B cell (primary cell): ENCODE data around the gene SMCO1. TPM values are rescaled to one million over a fixed set of nuclear protein-coding genes. Genes with fewer than 3 reads are reported as not detected.

Experiments
- ATAC-seq: fragments of 200-7000 bp; cut with Tn5 transposase; one replicate; pipeline ENCODE4 v1.10.0; 2021; ENCODE audit warnings: low read depth, mild to moderate bottlenecking, moderate number of reproducible peaks, moderate library complexity
- CTCF ChIA-PET: fragments of 350-600 bp; sonication (Branson Sonifier 250); formaldehyde crosslinking; loops from one replicate; lab custom pipeline; 2021; ENCODE audit warnings: antibody characterized with exemption, inconsistent platforms; lab: Charles Lee
- POLR2A ChIA-PET: fragments of 350-600 bp; sonication (Branson Sonifier 250); formaldehyde crosslinking; loops from one replicate; lab custom pipeline; 2021; ENCODE audit warnings: antibody characterized with exemption; lab: Charles Lee
- DNase-seq: peaks from one replicate; pipeline ENCODE4 v3.0.0; 2013
- H2AFZ ChIP-seq: 2 replicates; pipeline ENCODE4 v1.6.1; 2012; ENCODE audit warnings: mild to moderate bottlenecking, low read depth, low read length; ENCODE audit not compliant: insufficient read depth, poor library complexity, severe bottlenecking
- H3K27ac ChIP-seq, 2 donors: 1 replicate in 1 of 2; 2 replicates in 1 of 2; pipeline ENCODE4 v1.5.1; 2012 to 2013; ENCODE audit warnings: low read length in 2 of 2, mild to moderate bottlenecking in 2 of 2, moderate library complexity in 1 of 2
- H3K27me3 ChIP-seq, 4 experiments: fragments of 200-600 bp in 1 of 4; sonication (generic) in 1 of 4; replicated peaks in 1 of 4; 1 replicate in 2 of 4; 2 replicates in 2 of 4; pipeline versions ENCODE4 v1.6.1 to v1.7.0; 2013 to 2016; ENCODE audit warnings: low read length in 3 of 4, mild to moderate bottlenecking in 2 of 4, mixed read lengths in 1 of 4, moderate library complexity in 1 of 4; ENCODE audit not compliant: insufficient read depth in 4 of 4, control insufficient read depth in 3 of 4; ENCODE audit errors: control extremely low read depth in 1 of 4
- H3K36me3 ChIP-seq, 2 experiments: replicated peaks in 1 of 2; 1 replicate in 1 of 2; 2 replicates in 1 of 2; pipeline versions ENCODE4 v1.6.1 to v1.7.1; 2013; ENCODE audit warnings: low read length in 1 of 2; ENCODE audit not compliant: insufficient read depth in 2 of 2, control insufficient read depth in 1 of 2; ENCODE audit errors: control extremely low read depth in 1 of 2, extremely low read depth in 1 of 2
- H3K4me1 ChIP-seq, 2 donors: fragments of 200-600 bp in 1 of 2; sonication (generic) in 1 of 2; 1 replicate in 1 of 2; 2 replicates in 1 of 2; pipeline versions ENCODE4 v1.5.1 to v1.6.1; 2013 to 2017; ENCODE audit warnings: low read length in 2 of 2; ENCODE audit not compliant: control insufficient read depth in 2 of 2, insufficient read depth in 2 of 2
- H3K4me2 ChIP-seq: replicated peaks from 2 replicates; pipeline ENCODE3; 2012; ENCODE audit warnings: mild to moderate bottlenecking, low read depth, low read length; ENCODE audit not compliant: poor library complexity, severe bottlenecking
- H3K4me3 ChIP-seq, 5 experiments: fragments of 200-600 bp in 1 of 5; sonication (generic) in 1 of 5; 1 replicate in 3 of 5; 2 replicates in 2 of 5; pipeline versions ENCODE4 v1.5.1 to v1.7.0; 2011 to 2016; ENCODE audit warnings: low read length in 4 of 5, mild to moderate bottlenecking in 4 of 5, low read depth in 2 of 5, control low read depth in 1 of 5, moderate library complexity in 1 of 5; ENCODE audit not compliant: insufficient read depth in 1 of 5; ENCODE audit errors: control extremely low read depth in 1 of 5, extremely low read depth in 1 of 5
- H3K79me2 ChIP-seq: fragments of 200-600 bp; sonication (generic); one replicate; pipeline ENCODE4 v1.6.0; 2016; ENCODE audit warnings: low read length; ENCODE audit not compliant: control insufficient read depth, insufficient read depth
- H3K9ac ChIP-seq: fragments of 200-600 bp; sonication (generic); 2 replicates; pipeline ENCODE4 v1.6.1; 2017; ENCODE audit warnings: mild to moderate bottlenecking, low read length, moderate library complexity
- H3K9me3 ChIP-seq, 3 donors: one replicate each; pipeline versions ENCODE4 v1.6.1 to v1.7.1; 2013; ENCODE audit warnings: low read length in 2 of 3; ENCODE audit not compliant: control insufficient read depth in 2 of 3, insufficient read depth in 1 of 3; ENCODE audit errors: control extremely low read depth in 1 of 3
- H4K20me1 ChIP-seq: 2 replicates; pipeline ENCODE4 v1.6.0; 2012; ENCODE audit warnings: mild to moderate bottlenecking, low read length; ENCODE audit not compliant: insufficient read depth, control insufficient read depth, poor library complexity, severe bottlenecking
- H3K27ac Mint-ChIP-seq: one replicate; pipeline ENCODE4 v1.8.0; 2021; ENCODE audit warnings: mixed read lengths
- H3K27me3 Mint-ChIP-seq: one replicate; pipeline ENCODE4 v1.8.0; 2021; ENCODE audit warnings: mixed read lengths
- H3K4me1 Mint-ChIP-seq: one replicate; pipeline ENCODE4 v1.8.0; 2021; ENCODE audit warnings: mixed read lengths
- H3K4me3 Mint-ChIP-seq: one replicate; pipeline ENCODE4 v1.8.0; 2021; ENCODE audit warnings: mixed read lengths
- H3K9me3 Mint-ChIP-seq: one replicate; pipeline ENCODE4 v1.8.0; 2022; ENCODE audit warnings: mixed read lengths; ENCODE audit not compliant: insufficient read depth
- EZH2 ChIP-seq: IDR thresholded peaks from 2 replicates; pipeline ENCODE4 v1.6.1; 2012; ENCODE audit warnings: borderline replicate concordance, low read depth, mild to moderate bottlenecking, moderate library complexity, low read length; ENCODE audit not compliant: insufficient read depth, poor library complexity, severe bottlenecking
- WGBS: methylation state at CpG from one replicate; pipeline ENCODE4 v1.1.5; 2013; ENCODE audit warnings: missing lambda C conversion rate; ENCODE audit not compliant: insufficient coverage; 5-methylcytosine and 5-hydroxymethylcytosine counted together
- intact Hi-C: fragments of 100-400 bp; cut with micrococcal nuclease; formaldehyde crosslinking; loops from one replicate; pipeline ENCODE4 v1.10.0; 2022
- polyA plus RNA-seq: library from polyadenylated mRNA; depleted of rRNA; stranded (reverse); fragments of >200 nt; gene quantifications from 2 replicates; pipeline ENCODE4 v1.2.3, GENCODE V29; 2012
- total RNA-seq, 2 donors: library from RNA; stranded (reverse); fragments of 120-200 nt in 1 of 2; gene quantifications; 1 replicate in 1 of 2; 2 replicates in 1 of 2; pipeline versions ENCODE4 v1.2.3 to v1.2.4, GENCODE V29; 2013 to 2022
- TF ChIP-seq, protein P1 (sequence below): fragments of 200-600 bp; IDR thresholded peaks from one replicate; pipeline ENCODE4 v1.8.0; 2022; ENCODE audit warnings: antibody characterized with exemption, mild to moderate bottlenecking

Gene SMCO1
- total and polyA plus RNA-seq, 2 donors (not counting 1 experiment from before 2014, with no cell fraction given): not detected

DNA sequence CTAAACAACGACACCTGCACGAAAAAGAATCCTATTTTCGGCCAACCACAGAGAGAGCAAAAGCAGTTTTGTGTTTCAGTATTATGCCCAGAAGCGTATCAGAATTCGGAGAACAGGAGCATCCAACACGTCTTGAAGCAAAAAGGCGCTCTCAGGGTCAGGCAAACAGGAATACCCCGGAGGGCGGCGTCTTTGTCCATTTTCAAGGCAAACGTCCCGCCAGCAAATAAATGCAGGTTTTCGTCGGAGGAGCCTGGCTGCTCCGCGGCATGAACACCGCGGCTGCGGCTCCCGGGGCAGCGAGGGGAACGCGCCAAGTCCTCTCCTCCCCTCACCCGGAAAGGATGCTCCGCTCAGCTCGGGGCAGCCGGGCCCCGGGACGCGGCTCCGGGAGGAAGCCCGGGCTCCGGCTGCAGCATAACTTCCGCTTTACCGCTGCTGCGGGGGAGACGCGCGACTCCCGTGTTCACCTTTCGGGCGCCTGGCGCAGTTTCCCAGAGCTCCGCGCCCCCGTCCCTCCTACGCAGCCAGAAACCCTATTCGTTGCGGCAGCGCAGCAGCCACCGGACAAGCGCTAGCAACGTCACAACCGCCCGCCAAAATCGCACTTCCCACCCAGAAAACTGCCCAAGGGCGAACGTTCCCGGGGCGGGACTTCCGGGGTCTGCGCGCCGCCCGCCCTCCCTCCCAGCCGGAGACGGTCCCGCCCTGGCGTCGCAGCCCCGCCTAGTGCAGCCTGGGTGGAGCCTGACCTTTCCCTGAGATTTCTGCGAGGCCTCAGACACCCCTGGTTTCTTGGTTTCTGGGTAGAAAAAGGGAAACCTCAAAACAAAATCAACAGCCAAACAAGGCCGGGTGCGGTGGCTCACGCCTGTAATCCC is 11.7 kb downstream of the SMCO1 start, which contains the start of gene RNF168:
RNF168 (minus strand) TSS at position 573 of the 881 bp plus-strand sequence. CDS start 595 bp downstream, outside the sequence.
- peak within 1 kb of the TSS; percentile 74 to 83 for H3K27ac ChIP-seq
- peak within 1 kb of the TSS; percentile 78 for H2AFZ ChIP-seq
- TF ChIP-seq, protein P1, sequence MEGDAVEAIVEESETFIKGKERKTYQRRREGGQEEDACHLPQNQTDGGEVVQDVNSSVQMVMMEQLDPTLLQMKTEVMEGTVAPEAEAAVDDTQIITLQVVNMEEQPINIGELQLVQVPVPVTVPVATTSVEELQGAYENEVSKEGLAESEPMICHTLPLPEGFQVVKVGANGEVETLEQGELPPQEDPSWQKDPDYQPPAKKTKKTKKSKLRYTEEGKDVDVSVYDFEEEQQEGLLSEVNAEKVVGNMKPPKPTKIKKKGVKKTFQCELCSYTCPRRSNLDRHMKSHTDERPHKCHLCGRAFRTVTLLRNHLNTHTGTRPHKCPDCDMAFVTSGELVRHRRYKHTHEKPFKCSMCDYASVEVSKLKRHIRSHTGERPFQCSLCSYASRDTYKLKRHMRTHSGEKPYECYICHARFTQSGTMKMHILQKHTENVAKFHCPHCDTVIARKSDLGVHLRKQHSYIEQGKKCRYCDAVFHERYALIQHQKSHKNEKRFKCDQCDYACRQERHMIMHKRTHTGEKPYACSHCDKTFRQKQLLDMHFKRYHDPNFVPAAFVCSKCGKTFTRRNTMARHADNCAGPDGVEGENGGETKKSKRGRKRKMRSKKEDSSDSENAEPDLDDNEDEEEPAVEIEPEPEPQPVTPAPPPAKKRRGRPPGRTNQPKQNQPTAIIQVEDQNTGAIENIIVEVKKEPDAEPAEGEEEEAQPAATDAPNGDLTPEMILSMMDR: no peak
- TF ChIP-seq EZH2: no peak
- peaks cover 51% of the 10 kb centered on the region for H3K79me2 ChIP-seq
- H3K36me3 ChIP-seq: peaks cover 0 to 3% of the 10 kb centered on the region in 2 experiments
- peak within 1 kb of the TSS; percentile 100 for H3K4me3 Mint-ChIP-seq
- peaks cover 33% of the 10 kb centered on the region for H4K20me1 ChIP-seq
- peaks cover 16 to 28% of the 10 kb centered on the region in 2 donors for H3K4me1 ChIP-seq
- H3K27me3 ChIP-seq: no peaks in the 10 kb centered on the region
- H3K4me2 ChIP-seq: peak within 1 kb of the TSS; percentile 79
- intact Hi-C loops: loop anchor here (1.0 to 10.0 kb wide), 8 partner anchors 25 to 791 kb away; partner anchors contain the start of genes DLG1, DYNLT2B, FBXO45 and NCBP2
- peaks cover 0 to 8% (median 7%) of the 10 kb centered on the region in 3 donors for H3K9me3 ChIP-seq
- H3K4me1 Mint-ChIP-seq: peaks cover 34% of the 10 kb centered on the region
- under 1% methylated on average over 70 of the region's 75 CpGs for WGBS
- H3K27me3 Mint-ChIP-seq: no peaks in the 10 kb centered on the region
- POLR2A ChIA-PET: interaction anchor here (0.6 to 1.5 kb wide), 5 partner anchors 26 to 1216 kb away, joined by 3 to 6 read pairs (median 3); no protein-coding TSS in a partner anchor
- DNase-seq: peak; percentile 96
- H3K4me3 ChIP-seq: peak within 1 kb of the TSS; percentile 79 to 87 (median 82)
- CTCF ChIA-PET: interaction anchor here (1.0 to 1.2 kb wide), 2 partner anchors 25 kb away, joined by 4 to 5 read pairs; no protein-coding TSS in a partner anchor
- peak; percentile 85 for ATAC-seq
- peak within 1 kb of the TSS; percentile 92 for H3K27ac Mint-ChIP-seq
- H3K9me3 Mint-ChIP-seq: peaks cover 6% of the 10 kb centered on the region
- H3K9ac ChIP-seq: peak within 1 kb of the TSS; percentile 80
